ENCODE results near the gene PAQR9. TPM values are rescaled to one million over a fixed set of nuclear protein-coding genes. Genes with fewer than 3 reads are reported as not detected.

The PAQR9 gene, protein sequence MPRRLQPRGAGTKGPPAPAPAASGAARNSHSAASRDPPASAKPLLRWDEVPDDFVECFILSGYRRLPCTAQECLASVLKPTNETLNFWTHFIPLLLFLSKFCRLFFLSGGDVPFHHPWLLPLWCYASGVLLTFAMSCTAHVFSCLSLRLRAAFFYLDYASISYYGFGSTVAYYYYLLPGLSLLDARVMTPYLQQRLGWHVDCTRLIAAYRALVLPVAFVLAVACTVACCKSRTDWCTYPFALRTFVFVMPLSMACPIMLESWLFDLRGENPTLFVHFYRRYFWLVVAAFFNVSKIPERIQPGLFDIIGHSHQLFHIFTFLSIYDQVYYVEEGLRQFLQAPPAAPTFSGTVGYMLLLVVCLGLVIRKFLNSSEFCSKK
- not detected in 2 replicates for total RNA-seq (2022)
- not detected for Bru-seq, nascent RNA
- BruChase-seq, experiment 1, labeled RNA remaining after a 6-hour chase, result not detected
- BruChase-seq, experiment 2, labeled RNA remaining after a 2-hour chase, result not detected
- long read RNA-seq, result 0 reads

DNA sequence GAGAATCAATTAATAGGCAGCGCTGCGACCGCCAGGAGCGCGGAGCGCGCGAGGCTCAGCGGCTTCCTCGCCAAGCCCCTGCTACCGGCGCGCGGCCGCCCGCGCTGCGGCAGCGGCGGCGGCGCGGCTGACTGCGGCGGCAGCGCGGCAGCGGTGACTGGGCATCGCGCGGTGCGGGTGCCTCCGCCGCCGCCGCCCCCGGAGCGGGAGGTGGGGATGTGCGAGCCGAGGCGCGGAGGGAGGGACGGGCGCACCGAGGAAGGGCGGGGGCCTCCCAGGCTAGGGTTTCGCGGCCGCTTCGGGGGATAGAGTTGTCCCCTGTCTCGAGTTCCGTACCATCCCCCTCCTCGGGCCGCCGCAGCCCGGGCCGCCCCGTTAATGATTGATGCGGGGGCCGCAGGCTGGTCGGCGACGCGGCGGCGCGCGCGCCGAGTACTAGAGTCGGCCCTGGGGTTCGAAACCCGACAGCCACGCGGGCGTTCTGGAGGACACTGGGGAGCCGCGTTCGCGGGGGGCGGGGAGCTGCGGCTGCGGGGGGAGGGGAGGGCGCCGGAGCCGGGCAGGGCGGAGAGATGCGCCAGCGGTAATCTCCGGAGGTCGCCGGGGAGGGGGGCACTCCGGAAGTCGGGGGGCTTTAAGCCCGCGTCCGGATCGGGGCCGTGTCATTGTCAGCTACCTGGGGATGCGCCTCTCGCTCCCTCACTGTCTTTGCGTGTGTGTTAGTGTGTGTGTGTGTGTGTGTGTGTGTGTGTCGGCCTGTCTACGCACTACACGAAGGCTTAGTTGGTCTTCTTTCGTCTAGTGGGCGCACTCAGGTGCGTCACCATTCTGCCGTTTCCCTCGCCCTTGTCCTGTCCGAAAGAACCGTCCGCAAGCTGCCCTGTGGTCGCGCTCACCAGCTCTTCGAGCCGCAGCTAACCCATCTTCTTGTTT is at the start of gene PAQR9:
PAQR9 (minus strand) TSS at position 159 of the 933 bp plus-strand sequence. CDS start 338 bp downstream, outside the sequence.
- ChIA-PET CTCF (interaction anchor here (0.6 to 1.7 kb wide), 3 partner anchors 11 to 381 kb away, joined by 4 to 5 read pairs (median 5); no protein-coding TSS in a partner anchor), POLR2A (interaction anchor here (0.6 to 0.7 kb wide), 2 partner anchors 68 to 253 kb away, joined by 3 to 5 read pairs; no protein-coding TSS in a partner anchor)
- no peak for DNase-seq (ENCODE audit: unreplicated experiment)
- H3K36me3 Mint-ChIP-seq (ENCODE audit: insufficient read depth, unreplicated experiment), result no peaks in the 10 kb centered on the region
- intact Hi-C loops (cut with micrococcal nuclease), result no loop called here
- TF ChIP-seq, protein P1, sequence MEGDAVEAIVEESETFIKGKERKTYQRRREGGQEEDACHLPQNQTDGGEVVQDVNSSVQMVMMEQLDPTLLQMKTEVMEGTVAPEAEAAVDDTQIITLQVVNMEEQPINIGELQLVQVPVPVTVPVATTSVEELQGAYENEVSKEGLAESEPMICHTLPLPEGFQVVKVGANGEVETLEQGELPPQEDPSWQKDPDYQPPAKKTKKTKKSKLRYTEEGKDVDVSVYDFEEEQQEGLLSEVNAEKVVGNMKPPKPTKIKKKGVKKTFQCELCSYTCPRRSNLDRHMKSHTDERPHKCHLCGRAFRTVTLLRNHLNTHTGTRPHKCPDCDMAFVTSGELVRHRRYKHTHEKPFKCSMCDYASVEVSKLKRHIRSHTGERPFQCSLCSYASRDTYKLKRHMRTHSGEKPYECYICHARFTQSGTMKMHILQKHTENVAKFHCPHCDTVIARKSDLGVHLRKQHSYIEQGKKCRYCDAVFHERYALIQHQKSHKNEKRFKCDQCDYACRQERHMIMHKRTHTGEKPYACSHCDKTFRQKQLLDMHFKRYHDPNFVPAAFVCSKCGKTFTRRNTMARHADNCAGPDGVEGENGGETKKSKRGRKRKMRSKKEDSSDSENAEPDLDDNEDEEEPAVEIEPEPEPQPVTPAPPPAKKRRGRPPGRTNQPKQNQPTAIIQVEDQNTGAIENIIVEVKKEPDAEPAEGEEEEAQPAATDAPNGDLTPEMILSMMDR (IDR thresholded peaks at IDR 0.05; ENCODE audit: unreplicated experiment), result no peak
- H3K27ac Mint-ChIP-seq (ENCODE audit: low read depth, unreplicated experiment), result no peak within 1 kb of the TSS
- peaks cover 30% of the 10 kb centered on the region for H3K27me3 Mint-ChIP-seq (ENCODE audit: insufficient read depth, unreplicated experiment)
- no peaks in the 10 kb centered on the region for H3K9me3 Mint-ChIP-seq (ENCODE audit: unreplicated experiment)
- H3K4me1 Mint-ChIP-seq (ENCODE audit: insufficient read depth, unreplicated experiment), result peaks cover 1% of the 10 kb centered on the region
- no TSS peak for BruUV-seq (replicated peaks)
- H3K4me3 Mint-ChIP-seq (ENCODE audit: unreplicated experiment), result peak within 1 kb of the TSS; percentile 56

DNA sequence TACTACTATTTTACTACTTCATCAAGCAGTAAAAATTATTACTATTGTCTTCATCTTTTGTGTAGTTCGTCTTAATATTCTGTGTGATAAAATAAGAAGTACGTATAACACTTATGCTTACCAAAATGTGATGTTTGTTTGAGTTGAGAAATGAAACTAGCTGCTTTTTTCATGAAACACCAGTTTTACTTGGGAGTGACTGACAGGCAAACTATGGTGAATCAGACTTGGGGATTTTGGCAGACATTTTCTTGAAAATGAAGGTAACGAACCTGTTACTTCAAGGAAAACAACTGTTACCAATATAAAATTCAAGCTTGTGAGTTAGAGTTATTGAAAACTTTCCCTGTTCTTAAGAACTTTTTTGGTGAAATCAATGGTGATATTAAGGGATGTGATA is 48.2 kb upstream of the PAQR9 start:
- no peaks in the 10 kb centered on the region for H3K27me3 Mint-ChIP-seq (ENCODE audit: insufficient read depth, unreplicated experiment)
- POLR2A ChIA-PET, result interaction anchor here (0.6 to 5.5 kb wide), 2 partner anchors 10 to 638 kb away, joined by 3 to 63 read pairs; partner anchors contain the start of gene U2SURP

DNA sequence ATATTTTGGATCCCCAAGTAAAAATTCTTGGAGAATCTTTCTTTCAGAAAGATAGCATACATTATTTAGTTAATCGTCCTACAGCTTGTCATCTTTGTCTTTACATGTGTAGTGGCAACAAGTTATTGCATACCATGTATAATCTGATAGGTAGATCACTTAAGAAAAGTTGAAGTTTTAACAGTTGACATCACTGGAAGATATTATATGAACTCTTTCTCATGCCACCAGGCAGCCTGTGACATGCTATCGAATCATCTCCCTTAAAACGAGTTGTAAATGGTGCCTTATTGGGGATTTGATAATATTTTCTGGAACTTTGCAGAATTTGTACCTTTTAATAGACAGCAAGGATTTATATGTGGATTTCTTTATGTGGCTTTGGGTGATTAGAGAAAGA is 46.5 kb upstream of the PAQR9 start:
- H3K27ac Mint-ChIP-seq (ENCODE audit: low read depth, unreplicated experiment), result peak overlapping the region; percentile 12
- intact Hi-C loops (cut with micrococcal nuclease), result no loop called here
- no peaks in the 10 kb centered on the region for H3K27me3 Mint-ChIP-seq (ENCODE audit: insufficient read depth, unreplicated experiment)
- peaks cover 34% of the 10 kb centered on the region for H3K36me3 Mint-ChIP-seq (ENCODE audit: insufficient read depth, unreplicated experiment)
- no peak for DNase-seq (ENCODE audit: unreplicated experiment)
- POLR2A ChIA-PET, result interaction anchor here (0.7 to 5.5 kb wide), 3 partner anchors 8 to 421 kb away, joined by 3 to 63 read pairs (median 3); partner anchors contain the start of gene U2SURP
- peaks cover 37% of the 10 kb centered on the region for H3K4me1 Mint-ChIP-seq (ENCODE audit: insufficient read depth, unreplicated experiment)
- TF ChIP-seq, protein P1 (IDR thresholded peaks at IDR 0.05; ENCODE audit: unreplicated experiment), result no peak
- CTCF ChIA-PET, result interaction anchor here (0.6 to 0.7 kb wide), 2 partner anchors 122 to 178 kb away, joined by 3 to 4 read pairs; no protein-coding TSS in a partner anchor
- no peaks in the 10 kb centered on the region for H3K9me3 Mint-ChIP-seq (ENCODE audit: unreplicated experiment)
- no TSS peak for BruUV-seq (replicated peaks)
- H3K4me3 Mint-ChIP-seq (ENCODE audit: unreplicated experiment), result no peak overlapping the region

More for the DNA sequence above, 48.2 kb upstream of the PAQR9 start:
- DNase-seq (ENCODE audit: unreplicated experiment), result no peak
- H3K4me3 Mint-ChIP-seq (ENCODE audit: unreplicated experiment), result no peak overlapping the region
- H3K27ac Mint-ChIP-seq (ENCODE audit: low read depth, unreplicated experiment), result no peak overlapping the region
- peaks cover 28% of the 10 kb centered on the region for H3K4me1 Mint-ChIP-seq (ENCODE audit: insufficient read depth, unreplicated experiment)
- H3K9me3 Mint-ChIP-seq (ENCODE audit: unreplicated experiment), result no peaks in the 10 kb centered on the region
- TF ChIP-seq, protein P1 (IDR thresholded peaks at IDR 0.05; ENCODE audit: unreplicated experiment), result no peak
- CTCF ChIA-PET, result interaction anchor here (2.4 kb wide), 1 partner anchor 10 kb away, joined by 18 read pairs; the partner anchor contains the start of gene U2SURP
- H3K36me3 Mint-ChIP-seq (ENCODE audit: insufficient read depth, unreplicated experiment), result peaks cover 42% of the 10 kb centered on the region
- no TSS peak for BruUV-seq (replicated peaks)
- intact Hi-C loops (cut with micrococcal nuclease), result no loop called here
